ENCODE results near the gene TKFC.

GRCh38 chr11:61342207-61342803 is 9.3 kb downstream of the TKFC start:
- TF ChIP-seq RAD21 (IDR thresholded peaks at IDR 0.05; ENCODE audit: low read depth) (no peak), TAF1 (IDR thresholded peaks at IDR 0.05; ENCODE audit: low read depth) (no peak), ZBTB7A (IDR thresholded peaks at IDR 0.05; ENCODE audit: low read depth) (no peak), EP300 (IDR thresholded peaks at IDR 0.05; ENCODE audit: borderline replicate concordance) (no peak), REST (IDR thresholded peaks at IDR 0.05; ENCODE audit: low read depth) (no peak), TCF12 (IDR thresholded peaks at IDR 0.05; ENCODE audit: low read depth) (no peak), CEBPB (IDR thresholded peaks at IDR 0.05) (no peak)

Data from Ishikawa (cell line).